Activated effector memory CD4-positive, alpha-beta T cell treated with anti-CD3 and anti-CD28 coated beads, Interleukin-2, amount 50 U/mL, for 16 hours (primary cell): ENCODE data around the gene PTK7.
A peak's percentile ranks its signal among the peaks of the same experiment; 100 is the strongest.
"Not testable (repeated sequence)": the region's sequence is repeated elsewhere in the genome, so short reads cannot be mapped to it uniquely, and the experiment has no call there.

Source experiments
- DNase-seq: peaks from one replicate; pipeline ENCODE4 v3.0.0-alpha.2; 2020

Gene PTK7

DNA sequence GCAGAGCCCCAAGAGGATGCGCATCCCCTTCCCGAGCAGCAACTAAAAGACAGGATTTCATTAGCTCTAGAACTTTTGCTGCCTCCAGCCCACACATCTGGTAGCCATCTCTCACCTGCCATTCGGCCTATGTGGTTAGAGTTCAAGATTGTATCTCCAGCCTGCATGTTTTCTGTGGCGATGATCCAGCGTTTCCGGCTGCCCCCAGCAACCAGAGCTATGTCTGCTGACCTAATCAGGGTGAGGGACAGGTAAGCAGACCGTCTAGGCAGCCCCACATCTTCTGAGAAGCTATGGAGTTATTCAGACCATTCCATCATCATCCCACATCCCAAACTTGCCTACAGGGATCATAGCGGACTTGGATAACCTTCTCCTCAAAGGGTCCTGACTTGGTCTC is 20.1 kb upstream of the PTK7 start:
- no peak for DNase-seq

DNA sequence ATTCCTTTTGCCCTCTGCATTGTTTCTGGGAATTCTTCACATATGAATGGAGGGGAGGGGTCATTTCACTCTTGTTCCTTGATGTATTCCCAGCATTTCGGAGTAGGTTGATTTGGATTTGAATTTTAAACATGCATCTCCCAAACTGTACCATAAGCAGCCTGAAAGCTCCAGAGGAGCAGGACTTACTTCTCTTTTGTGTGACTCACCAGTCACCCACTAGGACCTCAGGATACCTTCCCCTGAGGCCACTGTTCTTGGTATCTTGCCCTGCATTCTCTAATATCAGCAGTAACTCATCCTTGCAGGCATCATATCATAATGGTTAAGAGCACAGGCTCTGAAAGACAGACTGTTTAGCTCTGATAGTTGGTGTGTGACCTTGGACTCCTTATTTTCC is 17.6 kb upstream of the PTK7 start:
- DNase-seq = no peak

DNA sequence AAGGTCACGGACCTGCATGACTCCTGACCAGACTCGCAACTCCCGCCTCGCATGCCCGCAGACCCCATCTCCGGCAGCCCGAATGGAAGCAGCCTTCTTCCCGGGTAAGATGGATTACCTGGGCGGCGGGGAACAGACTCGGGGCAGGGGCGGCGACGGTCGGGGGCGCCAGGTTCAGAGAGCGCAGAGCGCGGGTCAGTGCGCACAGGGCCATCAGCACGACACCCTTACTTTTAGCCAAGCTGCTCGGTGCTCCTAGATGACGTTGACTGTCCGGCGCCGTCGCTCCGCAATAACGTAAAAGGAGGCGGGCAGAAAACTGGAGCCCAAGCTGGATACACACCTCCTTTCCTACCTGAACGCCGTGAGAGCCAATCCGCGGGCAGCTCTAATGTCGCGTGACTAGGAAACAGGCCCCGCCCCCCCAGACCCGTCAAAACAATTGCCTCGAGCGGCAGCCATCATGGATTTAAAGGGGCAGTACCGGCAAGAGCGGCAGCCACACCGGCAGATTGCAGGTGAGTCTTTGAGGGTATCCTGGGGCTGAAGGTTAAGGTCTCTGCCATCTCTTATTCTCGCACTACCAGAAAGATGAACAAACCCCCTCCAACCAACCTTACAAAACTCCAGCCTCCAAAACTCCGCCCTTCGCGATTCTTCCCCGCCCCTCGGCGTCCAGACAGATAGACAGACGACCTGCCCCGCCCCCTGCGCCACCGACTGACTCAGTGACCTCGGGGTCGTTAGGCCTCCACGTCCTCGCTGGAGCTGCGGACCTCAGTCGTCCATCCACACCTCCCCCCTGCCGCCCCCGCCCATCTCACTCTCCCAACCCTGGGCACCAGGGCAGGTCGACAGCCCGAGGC is 16.7 kb upstream of the PTK7 start, which contains the start of the genes KLC4 and MRPL2:
TSS of gene KLC4 (plus strand) at position 464 of the 866 bp plus-strand sequence. CDS start 1,705 bp downstream, outside the sequence.
TSS of gene MRPL2 (minus strand) at position 267 of the 866 bp plus-strand sequence. CDS start at position 214, 53 bp downstream.
- peak; percentile 99 for DNase-seq

DNA sequence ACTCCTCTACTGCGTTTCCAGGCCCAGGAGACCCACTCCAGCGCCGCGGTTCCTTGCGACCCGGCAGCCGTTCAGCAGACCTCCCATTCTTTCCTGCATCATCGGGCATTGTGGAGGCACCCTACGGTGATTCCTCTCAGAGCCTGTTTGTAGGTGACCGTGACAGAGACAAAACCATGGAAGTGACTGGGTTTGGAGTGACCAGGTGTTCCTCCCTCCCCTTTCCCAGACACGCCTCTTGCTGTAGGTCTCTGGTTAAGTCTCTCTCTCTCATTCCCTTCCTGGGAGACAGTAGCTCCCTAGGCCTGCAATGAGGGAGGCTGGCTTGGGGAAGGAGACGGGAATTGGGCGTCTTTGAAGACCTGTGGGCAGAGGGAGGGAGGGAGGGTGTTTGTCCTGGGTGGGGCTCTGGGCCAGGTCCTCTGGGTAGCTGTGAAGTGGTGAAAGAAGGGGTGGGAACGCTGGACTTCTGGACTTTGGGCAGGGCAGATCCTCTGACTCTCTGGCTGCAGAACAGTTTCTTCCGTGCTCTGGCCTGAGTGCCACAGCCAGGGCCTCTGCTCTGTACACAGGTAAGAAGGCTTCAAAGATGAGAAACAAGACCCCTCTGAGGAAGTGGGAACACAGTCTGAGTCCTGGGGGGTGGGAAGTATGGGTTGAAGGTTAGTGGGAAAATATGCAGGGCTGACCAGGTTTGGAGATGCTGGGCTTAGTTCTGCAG is 15.9 kb upstream of the PTK7 start:
- no peak for DNase-seq

DNA sequence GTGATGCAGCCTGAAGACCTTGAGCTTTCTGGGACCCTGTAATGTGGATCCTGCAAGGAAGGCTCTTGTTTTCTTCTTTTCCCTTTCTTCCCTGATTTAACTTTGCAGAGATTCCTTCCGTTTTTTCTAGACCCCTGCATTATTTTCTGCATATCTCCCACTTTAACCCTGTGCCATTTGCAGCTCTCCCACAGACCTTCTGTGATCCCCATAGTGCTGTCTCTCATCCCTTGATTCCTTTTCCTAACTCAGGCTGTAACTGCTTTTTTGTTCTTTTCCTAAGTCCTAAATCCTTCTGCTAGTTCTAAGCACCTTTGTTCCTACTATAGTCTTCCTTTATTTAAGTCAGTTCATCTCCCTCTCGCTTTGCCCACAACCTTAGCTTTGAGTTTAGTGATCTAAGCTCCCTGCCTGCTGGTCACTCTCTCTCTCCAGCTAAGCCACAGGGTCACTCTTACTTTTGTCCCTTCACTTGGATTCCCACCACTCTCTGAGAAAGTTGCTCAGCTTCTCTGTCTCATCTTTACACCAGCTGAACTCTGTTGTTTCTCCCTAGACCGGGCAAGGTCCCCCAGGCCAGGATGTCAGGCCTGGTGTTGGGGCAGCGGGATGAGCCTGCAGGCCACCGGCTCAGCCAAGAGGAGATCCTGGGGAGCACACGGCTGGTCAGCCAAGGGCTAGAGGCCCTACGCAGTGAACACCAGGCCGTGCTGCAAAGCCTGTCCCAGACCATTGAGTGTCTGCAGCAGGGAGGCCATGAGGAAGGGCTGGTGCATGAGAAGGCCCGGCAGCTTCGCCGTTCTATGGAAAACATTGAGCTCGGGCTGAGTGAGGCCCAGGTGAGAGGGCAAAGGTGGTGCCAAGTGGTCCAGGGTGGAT is 15.1 kb upstream of the PTK7 start:
- no peak for DNase-seq

DNA sequence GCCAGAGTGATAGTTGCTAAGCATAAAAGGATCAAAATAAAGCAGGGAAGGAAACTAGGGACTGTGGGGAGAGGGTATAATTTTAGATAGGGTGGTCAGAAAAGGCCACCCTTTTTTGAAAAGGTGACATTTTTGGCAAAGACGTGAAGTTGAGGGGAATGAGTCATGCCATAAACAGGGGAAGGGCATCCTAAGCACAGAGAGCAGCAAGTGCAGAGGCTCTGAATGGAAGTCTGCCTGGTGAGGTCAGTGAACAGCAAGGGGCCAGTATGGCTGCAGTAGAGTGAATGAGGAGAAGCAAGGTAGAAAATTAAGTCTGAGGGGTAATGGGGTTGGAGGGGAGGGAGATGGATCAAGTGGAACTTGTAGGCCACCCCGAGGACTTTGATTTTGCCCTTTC is 14.3 kb upstream of the PTK7 start:
- DNase-seq = no peak

DNA sequence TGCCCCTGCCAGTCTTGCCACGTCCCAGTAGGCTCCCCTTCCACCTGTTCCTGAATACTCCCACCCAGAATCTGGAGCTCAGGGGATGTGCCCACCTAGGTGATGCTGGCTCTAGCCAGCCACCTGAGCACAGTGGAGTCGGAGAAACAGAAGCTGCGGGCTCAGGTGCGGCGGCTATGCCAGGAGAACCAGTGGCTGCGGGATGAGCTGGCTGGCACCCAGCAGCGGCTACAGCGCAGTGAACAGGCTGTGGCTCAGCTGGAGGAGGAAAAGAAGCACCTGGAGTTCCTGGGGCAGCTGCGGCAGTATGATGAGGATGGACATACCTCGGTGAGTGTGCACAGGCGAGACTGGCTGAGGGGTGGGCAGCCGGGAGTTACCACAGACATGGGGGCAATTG is 13.3 kb upstream of the PTK7 start:
- DNase-seq = no peak

DNA sequence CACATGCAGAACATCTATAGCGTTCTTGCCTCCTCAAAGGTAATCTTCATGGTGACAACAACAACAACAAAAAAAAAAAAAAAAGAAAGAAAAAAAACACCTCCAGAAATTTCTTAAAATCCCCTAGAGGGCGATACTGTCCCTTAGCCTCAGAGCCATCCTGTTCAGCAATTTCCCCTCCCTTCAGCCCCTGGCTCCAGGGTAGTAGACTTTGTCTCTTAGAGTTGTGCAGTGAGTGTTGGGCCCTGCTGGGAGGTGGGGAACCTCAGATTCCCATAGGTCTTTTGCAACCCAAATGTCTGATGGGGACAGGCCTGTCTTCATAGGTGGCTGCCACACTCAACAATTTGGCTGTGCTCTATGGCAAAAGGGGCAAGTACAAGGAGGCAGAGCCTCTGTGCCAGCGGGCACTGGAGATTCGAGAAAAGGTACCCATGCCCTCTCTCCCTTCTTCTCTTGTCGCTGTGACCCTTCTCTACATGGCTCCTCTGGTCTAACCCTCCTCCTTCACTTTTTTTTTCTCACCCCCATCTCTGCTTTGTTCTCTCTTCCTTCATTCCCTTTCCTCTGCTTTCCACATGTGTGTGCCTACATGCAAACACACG is 6.0 kb upstream of the PTK7 start:
- DNase-seq = no peak

DNA sequence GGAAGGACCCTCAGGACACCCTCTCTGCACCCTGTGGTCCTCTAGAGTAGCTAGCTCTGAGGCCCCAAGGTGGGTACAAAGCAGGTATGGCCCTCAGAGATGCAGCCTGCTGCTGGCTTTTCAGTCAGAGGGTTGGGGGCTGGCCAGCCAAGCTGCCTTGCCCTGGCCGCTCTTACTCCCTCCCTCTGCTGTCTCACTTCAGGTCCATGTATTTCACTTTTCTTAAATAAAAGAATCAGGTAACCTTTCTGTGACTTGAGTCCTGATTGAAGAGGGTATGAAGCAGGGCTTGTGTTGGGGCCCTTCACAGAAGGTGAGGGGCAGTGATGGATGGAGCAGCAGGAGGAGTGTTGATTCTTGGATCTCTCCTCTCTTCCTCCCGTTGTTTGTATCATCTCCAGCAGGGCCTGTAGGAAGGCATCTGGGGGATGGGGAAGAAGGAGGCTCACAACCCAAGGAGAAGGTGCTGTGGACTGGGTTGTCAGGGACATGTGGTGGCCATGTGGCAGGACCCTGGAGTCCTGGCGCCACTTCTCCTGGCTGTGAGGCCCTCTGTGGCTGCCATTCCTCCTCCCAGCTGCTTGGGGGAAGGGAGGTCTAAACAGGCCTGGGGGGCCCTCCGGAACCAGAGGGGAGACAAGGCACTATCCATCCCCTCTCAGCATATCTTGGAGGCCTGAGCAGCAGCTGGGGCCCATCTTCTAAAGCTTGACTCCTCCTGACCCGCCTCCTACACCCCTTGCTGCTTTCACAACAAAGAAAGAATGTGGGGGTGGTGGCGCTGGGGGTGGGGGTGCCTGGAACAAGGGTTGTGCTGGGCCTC is 1.1 kb upstream of the PTK7 start:
- no peak for DNase-seq

DNA sequence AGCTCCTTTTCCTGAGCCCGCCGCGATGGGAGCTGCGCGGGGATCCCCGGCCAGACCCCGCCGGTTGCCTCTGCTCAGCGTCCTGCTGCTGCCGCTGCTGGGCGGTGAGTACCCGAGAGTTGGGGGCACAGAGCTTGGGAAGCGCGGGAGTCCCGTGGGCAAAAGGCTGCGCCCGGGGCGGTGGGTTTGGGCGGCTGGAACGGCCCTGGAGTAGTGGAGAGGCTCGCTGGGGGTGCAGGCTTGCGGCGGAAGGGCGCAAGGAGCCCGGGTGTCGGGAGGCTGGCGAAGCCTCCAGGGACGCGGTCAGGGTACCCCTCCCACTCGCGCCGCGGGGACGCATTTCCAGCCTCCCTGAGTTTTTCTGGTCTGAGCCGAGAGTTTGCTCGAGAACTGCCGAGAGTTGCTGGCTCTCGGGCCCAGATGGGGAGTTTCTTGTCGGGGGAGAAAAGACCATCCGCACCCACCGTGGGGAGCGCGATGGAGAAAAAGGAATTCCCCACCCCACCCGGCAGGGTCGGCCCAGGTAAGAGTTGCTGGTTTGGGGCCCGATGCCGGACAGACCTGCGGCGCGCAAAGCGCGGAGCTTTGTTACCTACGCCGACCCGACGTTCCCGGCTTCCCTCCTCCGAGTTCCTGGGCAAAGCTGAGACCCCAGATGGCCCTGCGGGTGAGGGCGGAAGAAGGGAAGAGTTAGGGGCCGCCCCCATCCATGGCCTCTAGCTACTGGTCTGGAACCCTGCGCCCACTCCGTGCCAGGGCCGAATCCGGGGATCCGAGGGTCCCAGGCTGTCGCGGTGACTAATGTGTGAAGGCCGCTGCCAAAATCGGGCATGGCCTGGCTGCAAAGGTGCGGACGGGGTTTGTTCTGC is 584 bp downstream of the PTK7 start:
- DNase-seq = no peak

DNA sequence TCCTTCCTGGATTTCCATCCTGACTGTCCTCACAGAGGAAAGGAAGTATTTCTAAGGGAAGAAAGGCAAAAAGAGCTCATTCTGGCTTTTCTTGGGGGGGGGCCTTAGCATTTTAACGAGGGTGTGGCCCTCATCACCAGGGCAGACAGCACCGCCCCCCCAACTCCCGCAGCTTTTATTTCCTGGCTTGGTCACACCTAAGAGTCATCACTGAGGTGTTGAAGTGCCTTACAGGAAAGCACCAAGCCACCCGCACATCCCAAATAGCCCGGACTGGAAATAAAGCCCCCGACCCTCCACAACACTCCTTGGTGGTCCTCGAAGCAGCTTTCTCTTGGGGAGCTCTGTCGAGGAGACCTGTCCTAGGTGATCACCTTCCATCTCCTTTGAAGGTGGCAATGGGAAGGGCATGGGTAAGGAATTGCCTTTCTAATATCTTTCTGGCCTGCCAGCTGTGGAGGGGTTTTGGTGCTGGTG is 1.3 kb downstream of the PTK7 start:
- DNase-seq = no peak

DNA sequence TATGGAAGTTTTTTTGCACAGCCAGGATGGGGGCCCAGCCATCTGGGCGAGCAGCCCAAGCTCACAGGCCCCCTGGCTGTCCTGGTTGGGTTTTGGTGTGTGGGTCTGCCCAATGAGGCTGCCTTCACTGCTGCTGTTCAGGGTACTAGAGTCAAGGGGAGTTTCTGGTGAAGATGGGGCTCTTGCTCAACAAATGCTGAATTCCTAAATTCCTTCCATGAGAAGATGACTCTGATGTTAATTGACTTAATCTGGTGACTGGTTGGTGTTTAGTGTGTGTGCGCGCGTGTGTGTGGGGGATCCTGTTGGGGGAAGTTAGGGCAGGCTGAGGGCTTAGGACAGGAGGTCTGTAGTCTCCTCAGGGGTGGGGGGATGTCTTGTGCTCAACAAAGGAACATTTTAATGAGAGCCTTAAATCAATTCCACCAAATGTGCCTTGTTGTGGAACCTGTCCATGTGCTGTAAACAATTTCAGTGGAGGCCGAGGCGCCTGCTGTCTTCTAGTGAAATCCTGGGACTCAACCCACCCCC is 1.9 kb downstream of the PTK7 start:
- DNase-seq = no peak

DNA sequence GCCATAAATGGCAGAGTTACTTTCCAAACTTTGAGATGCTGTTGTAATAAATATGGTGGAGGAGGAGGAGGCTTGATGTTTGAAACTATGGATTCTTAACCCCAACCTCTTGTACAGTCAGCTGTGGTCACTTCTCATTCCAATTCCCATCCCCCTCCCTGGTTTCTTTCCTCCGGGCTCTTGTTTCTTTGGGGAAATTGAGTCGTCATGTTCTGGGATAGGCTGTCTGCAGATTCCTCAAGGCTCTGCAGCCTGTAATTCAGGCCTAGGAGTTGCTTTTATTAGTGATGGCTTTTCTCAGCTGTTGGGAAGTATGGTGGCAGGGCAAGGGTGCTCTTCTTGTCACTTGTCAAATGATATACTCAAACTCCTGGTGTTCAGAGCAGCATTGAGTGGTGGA is 2.6 kb downstream of the PTK7 start:
- DNase-seq = no peak

DNA sequence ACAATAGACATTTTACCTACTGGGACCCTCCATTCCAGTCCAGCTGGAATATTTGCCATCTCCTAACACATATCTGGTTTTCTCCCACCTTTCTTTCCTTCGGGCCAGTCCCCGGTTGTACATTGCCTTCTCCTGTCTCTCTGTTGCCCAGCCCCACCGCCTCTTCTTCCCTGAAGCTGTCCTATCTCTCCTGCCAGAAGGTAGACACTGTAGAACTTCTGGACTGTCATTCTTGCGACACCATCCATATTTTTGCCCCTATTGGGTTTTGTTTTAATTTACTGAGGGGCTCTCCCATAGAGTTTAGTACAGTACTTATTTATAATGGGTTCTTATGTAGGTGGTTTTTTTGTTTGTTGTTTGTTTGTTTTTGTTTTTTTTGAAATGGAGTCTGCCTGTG is 4.9 kb downstream of the PTK7 start:
- no peak for DNase-seq

DNA sequence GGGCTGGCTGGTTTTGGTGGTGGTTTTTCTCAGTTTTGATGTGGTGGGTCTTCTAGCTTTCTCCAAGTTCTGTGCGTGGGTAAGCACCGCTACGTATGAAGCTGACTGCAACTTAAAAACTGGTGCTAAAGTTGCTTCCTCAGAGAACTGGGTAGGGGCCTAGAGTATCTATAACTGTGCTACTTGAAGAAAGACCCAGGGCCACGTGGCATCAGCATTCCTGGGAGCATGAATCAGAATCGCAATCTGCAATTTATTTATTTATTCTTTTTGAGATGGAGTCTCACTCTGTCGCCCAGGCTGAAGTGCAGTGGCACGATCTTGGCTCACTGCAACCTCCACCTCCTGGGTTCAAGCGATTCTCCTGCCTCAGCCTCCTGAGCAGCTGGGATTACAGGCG is 5.8 kb downstream of the PTK7 start:
- DNase-seq = not testable (repeated sequence)

DNA sequence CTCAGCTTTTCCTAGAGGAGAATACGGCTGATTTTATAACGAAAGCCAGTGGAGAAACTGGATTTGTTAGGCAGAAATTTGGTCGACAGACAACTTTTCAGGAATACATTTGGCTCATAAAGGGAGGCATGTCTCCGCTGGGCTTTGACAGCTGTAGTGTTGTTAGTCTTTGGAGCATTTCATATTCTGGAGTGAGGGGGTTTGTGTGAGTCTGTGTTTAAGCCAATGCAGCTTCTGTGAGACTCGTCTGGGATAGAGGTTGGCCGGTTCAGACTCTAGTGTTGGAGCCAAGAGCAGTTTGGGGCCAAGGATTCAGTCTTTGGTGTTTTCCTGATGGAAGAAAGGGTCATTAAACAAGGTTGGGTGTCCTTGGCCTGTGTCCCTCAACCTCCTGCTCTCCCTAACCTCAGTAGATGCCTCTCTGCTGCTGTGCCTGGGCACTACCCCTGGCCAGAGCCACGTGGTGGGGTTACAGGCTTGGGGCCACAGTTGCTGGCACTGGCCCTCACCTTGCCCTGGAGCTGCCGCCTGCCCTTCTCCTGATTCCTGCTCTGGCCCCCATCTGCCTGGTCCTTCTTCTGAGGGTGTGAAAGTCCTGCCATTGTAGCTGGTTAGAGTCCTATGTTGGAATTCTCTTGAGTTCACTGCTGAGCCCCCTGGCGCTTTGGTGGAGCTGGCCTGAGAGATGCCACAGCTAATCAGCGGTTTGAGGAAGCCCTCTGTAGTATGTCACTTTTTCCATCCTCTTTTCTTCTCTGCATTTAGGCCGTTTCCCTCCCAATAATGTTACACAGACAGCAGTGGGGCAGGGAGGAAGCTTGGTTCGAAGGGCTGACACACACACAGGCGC is 6.9 kb downstream of the PTK7 start:
- no peak for DNase-seq

DNA sequence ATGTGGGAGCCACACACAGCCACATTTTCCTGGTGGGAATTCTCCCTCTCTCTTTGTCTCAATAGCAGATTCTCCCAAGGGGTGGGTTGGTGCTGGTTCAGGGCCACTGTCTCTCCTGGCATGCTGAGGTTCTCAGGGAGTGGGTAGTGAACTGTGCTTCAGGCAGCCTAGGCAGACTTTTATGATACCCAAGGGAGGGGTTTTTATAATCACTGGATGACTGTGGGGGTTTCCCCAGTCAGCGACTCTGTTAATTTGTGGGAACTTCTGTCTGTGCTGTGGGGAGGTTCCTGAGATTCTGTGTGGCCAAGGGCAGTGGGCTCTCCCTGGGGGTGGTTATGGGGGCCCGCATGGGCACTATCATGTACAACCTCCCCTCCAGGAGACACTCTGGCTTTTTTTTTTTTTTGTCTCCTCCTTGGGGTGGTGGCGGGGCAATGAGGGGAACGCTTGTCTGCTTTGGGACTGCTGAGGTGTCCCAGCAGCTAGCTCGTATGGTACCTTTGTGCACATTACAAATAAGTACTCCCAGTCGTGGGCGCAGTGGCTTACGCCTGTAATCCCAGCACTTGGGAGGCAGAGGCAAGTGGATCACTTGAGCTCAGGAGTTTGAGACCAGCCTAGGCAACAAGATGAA is 10.0 kb downstream of the PTK7 start:
- no peak for DNase-seq

DNA sequence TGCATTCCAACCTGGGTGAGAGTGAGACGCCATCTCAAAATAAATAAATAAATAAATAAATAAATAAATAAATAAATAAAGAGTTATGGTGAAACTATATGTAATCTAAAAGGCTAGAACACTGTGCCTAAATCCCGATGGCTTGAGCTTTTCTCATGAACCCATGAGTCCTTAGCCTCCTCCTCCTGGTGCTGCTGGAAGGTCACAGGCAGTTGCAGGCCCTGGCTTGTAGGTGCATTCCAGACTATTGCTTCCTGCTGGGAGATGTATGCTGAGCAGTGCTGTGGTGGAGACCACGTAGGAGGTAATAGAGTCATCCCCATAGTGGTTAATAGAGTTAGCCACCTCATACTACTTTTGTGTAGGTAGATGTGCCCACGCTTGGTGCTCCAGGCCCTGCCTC is 12.5 kb downstream of the PTK7 start:
- no peak for DNase-seq

DNA sequence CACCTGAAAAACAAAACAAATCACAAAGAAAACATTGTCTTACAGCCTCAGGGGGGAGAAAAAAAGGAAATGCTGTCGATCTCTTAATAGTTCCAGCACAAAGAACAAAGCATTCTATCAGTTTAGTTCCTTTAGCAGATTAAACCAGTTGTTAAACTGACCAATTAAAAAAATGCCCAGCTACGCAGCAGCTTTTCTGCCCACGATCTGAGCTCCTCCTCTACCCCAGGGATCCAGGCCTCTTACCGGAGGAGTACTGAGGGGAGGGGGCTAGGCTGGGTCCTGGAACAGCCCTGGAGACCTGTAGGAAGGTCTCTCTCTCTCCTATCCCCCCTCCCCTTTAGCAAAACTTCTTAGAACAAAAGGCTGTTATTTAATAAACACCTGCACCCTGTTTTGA is 13.4 kb downstream of the PTK7 start:
- DNase-seq = no peak
